HG02571 (cell line): ENCODE measurements around the gene STBD1.
"Not testable (repeated sequence)": the region's sequence is repeated elsewhere in the genome, so short reads cannot be mapped to it uniquely, and the experiment has no call there.

Experiments
- ATAC-seq: cut with Tn5 transposase; IDR thresholded peaks from one replicate; pipeline ENCODE4 v1.9.1; 2021; ENCODE audit warnings: mild to moderate bottlenecking, moderate library complexity; ENCODE audit not compliant: unreplicated experiment

The STBD1 gene

GRCh38 chr4:76305971-76306881, at the start of gene STBD1:
STBD1 (plus strand) TSS chr4:76306733; CDS start chr4:76306770, 37 bp downstream.
- ATAC-seq: no peak

GRCh38 chr4:76256968-76257367, 49.6 kb upstream of the STBD1 start:
- no peak for ATAC-seq

GRCh38 chr4:76257824-76258223, 48.7 kb upstream of the STBD1 start:
- no peak for ATAC-seq

GRCh38 chr4:76260571-76260970, 46.0 kb upstream of the STBD1 start:
- no peak for ATAC-seq

- no peak for ATAC-seq
These were observed 40.8 kb upstream of the STBD1 start for GRCh38 chr4:76265631-76266218.

GRCh38 chr4:76266627-76267026, 39.9 kb upstream of the STBD1 start:
- no peak for ATAC-seq

GRCh38 chr4:76267811-76268210, 38.7 kb upstream of the STBD1 start:
- ATAC-seq: no peak

- no peak for ATAC-seq
These were observed 36.0 kb upstream of the STBD1 start for GRCh38 chr4:76270244-76271175.

GRCh38 chr4:76271248-76271647, 35.3 kb upstream of the STBD1 start:
- ATAC-seq: no peak

GRCh38 chr4:76272073-76272472, 34.5 kb upstream of the STBD1 start:
- ATAC-seq: no peak

GRCh38 chr4:76272582-76272981, 34.0 kb upstream of the STBD1 start:
- no peak for ATAC-seq

GRCh38 chr4:76272999-76273398, 33.5 kb upstream of the STBD1 start:
- no peak for ATAC-seq

- ATAC-seq: no peak
These were observed 30.9 kb upstream of the STBD1 start for GRCh38 chr4:76275486-76276124.

GRCh38 chr4:76276813-76277212, 29.7 kb upstream of the STBD1 start:
- ATAC-seq: no peak

- ATAC-seq: no peak
These were observed 28.9 kb upstream of the STBD1 start for GRCh38 chr4:76277667-76278066.

GRCh38 chr4:76278583-76278982, 27.9 kb upstream of the STBD1 start:
- ATAC-seq: no peak

- ATAC-seq: no peak
These were observed 27.1 kb upstream of the STBD1 start for GRCh38 chr4:76279462-76279861.

GRCh38 chr4:76280488-76281441, 25.8 kb upstream of the STBD1 start:
- ATAC-seq: no peak

- not testable (repeated sequence) for ATAC-seq
These were observed 24.9 kb upstream of the STBD1 start for GRCh38 chr4:76281594-76281993.
